Measurements from ENCODE around the gene TNFRSF25. TPM values are rescaled to one million over a fixed set of nuclear protein-coding genes. Genes with fewer than 3 reads are reported as not detected.

TNFRSF25 gene
- total and polyA plus RNA-seq, 10 of the 15 experiments (the other 5 are each of a cell fraction or from before 2014, with no cell fraction given), result 0.23 to 8.6 (median 0.46) TPM; not detected in 5

DNA sequence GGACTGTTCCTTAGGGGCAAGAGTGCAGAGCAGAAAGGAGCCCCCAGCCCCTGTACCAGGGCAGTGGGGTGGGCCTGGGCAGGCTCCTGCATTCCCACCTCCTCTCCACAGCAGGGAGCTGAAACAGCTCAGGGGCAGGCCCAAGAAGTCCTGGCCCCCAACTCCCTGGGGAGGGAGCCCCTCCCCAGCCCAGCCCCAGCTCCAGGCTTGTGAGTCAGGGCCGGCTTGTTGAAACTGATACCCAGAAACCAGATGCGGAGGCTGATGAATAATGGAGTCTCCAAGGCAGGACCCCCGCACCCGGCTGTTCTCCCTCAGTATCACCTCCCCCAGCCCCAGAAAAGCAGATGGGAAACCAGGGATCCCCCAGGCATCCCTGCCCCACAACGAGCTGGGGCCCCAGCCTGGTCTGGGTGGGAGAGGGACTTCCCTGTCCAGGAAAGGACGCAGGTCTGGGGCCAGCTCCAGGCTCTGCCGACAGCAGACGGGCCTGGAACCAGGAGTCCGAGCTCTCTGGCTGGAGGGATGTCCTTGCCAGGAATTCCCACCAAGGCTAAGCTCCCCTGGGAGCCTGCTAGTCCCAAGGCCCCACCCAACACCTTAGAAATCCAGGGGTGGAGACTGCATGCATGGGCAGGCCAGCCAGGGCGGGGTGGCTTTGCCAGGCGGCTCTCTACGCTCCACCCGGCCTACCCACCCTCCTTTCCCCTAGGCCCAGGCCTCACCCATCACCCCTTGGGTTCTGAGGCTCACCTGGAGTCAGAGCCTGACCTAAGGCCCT, 22.8 kb upstream of the TNFRSF25 start:
- Histone ChIP-seq H3K9me3 (replicated peaks; ENCODE audit: control insufficient read depth, insufficient read depth, low read length) (no peaks in the 10 kb centered on the region), H3K4me1 (ENCODE audit: control insufficient read depth, insufficient read depth, low read length) (no peaks in the 10 kb centered on the region), H3K4me3 (no peak overlapping the region), H2AFZ (ENCODE audit: control insufficient read depth, low read depth, low read length) (no peak overlapping the region), H3K4me2 (ENCODE audit: control insufficient read depth, insufficient read depth) (no peak overlapping the region), H3K27me3 (replicated peaks in 1 of 2; ENCODE audit: control insufficient read depth in 2 of 2, insufficient read depth in 2 of 2, low read length in 1 of 2) (peaks cover 2 to 3% of the 10 kb centered on the region in 2 experiments; a peak in 3 of 4 replicates), H3K9ac (ENCODE audit: control insufficient read depth, insufficient read depth, low read length) (no peak overlapping the region), H4K20me1 (ENCODE audit: control insufficient read depth, insufficient read depth) (peaks cover 2% of the 10 kb centered on the region; the same call in 1 of the 2 replicates), H3K27ac (ENCODE audit: control insufficient read depth, insufficient read depth) (no peak overlapping the region), H3K79me2 (ENCODE audit: control insufficient read depth, insufficient read depth, low read length) (no peaks in the 10 kb centered on the region), H3K36me3 (ENCODE audit: control insufficient read depth in 2 of 2, insufficient read depth in 2 of 2, low read length in 1 of 2) (no peaks in the 10 kb centered on the region)
- ChIA-PET SMC1A (ENCODE audit: uncharacterized antibody, unreplicated experiment) (interaction anchor here (0.6 kb wide), 1 partner anchor 156 kb away, joined by 3 read pairs; no protein-coding TSS in a partner anchor), CTCF (interaction anchor here (0.6 to 4.9 kb wide), 12 partner anchors 9 to 157 kb away, joined by 3 to 25 read pairs (median 5); partner anchors contain the start of gene ZBTB48), POLR2A (interaction anchor here (0.6 kb wide), 1 partner anchor 9 kb away, joined by 5 read pairs; no protein-coding TSS in a partner anchor), RAD21 (ENCODE audit: unreplicated experiment) (interaction anchor here (1.4 kb wide), 1 partner anchor 95 kb away, joined by 3 read pairs; no protein-coding TSS in a partner anchor)
- no TSS peak for BruUV-seq (replicated peaks)
- DNase-seq (ENCODE audit: low read depth, low spot score), result no peak
- in situ Hi-C loops (cut with MboI), result loop anchor here (25.0 kb wide), 1 partner anchor 724 kb away; no protein-coding TSS in a partner anchor
- WGBS (ENCODE audit: insufficient coverage, insufficient replicate concordance, low lambda C conversion rate, missing lambda C conversion rate), result 22% methylated on average over 12 of the region's 13 CpGs
- ATAC-seq, result no peak
- no peak for FAIRE-seq
- TF ChIP-seq RELA (IDR thresholded peaks at IDR 0.05; ENCODE audit: borderline replicate concordance, partially characterized antibody) (no peak), HDGF (IDR thresholded peaks at IDR 0.05) (no peak), KDM1A (IDR thresholded peaks at IDR 0.05; ENCODE audit: borderline replicate concordance) (no peak), ETV6 (conservative IDR thresholded peaks at IDR 0.05 in 1 of 2, IDR thresholded peaks at IDR 0.05 in 1 of 2; ENCODE audit: borderline replicate concordance in 1 of 2, low read depth in 1 of 2) (no peak), PAX5 (IDR thresholded peaks at IDR 0.05; ENCODE audit: borderline replicate concordance, low read depth, low read length) (no peak), ZNF207 (IDR thresholded peaks at IDR 0.05; ENCODE audit: borderline replicate concordance) (no peak), SMAD5 (IDR thresholded peaks at IDR 0.05; ENCODE audit: low read depth) (no peak), SUPT20H (IDR thresholded peaks at IDR 0.05; ENCODE audit: borderline replicate concordance, control insufficient read depth, low read depth, low read length) (no peak), RB1 (IDR thresholded peaks at IDR 0.05; ENCODE audit: borderline replicate concordance) (no peak), NR2C1 (IDR thresholded peaks at IDR 0.05) (no peak), HDAC6 (IDR thresholded peaks at IDR 0.05; ENCODE audit: unreplicated experiment) (no peak), IKZF1 (conservative IDR thresholded peaks at IDR 0.05) (no peak), ZNF217 (IDR thresholded peaks at IDR 0.05) (no peak), RAD21 (IDR thresholded peaks at IDR 0.05; ENCODE audit: insufficient read depth, low read depth, low read length) (no peak)
- TF ChIP-seq, protein P1, sequence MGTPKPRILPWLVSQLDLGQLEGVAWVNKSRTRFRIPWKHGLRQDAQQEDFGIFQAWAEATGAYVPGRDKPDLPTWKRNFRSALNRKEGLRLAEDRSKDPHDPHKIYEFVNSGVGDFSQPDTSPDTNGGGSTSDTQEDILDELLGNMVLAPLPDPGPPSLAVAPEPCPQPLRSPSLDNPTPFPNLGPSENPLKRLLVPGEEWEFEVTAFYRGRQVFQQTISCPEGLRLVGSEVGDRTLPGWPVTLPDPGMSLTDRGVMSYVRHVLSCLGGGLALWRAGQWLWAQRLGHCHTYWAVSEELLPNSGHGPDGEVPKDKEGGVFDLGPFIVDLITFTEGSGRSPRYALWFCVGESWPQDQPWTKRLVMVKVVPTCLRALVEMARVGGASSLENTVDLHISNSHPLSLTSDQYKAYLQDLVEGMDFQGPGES (IDR thresholded peaks at IDR 0.05), result no peak
- TF ChIP-seq, protein P2, sequence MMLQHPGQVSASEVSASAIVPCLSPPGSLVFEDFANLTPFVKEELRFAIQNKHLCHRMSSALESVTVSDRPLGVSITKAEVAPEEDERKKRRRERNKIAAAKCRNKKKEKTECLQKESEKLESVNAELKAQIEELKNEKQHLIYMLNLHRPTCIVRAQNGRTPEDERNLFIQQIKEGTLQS (IDR thresholded peaks at IDR 0.05; ENCODE audit: borderline replicate concordance, extremely low read depth, low read depth, low read length), result no peak
- TF ChIP-seq, protein P3, sequence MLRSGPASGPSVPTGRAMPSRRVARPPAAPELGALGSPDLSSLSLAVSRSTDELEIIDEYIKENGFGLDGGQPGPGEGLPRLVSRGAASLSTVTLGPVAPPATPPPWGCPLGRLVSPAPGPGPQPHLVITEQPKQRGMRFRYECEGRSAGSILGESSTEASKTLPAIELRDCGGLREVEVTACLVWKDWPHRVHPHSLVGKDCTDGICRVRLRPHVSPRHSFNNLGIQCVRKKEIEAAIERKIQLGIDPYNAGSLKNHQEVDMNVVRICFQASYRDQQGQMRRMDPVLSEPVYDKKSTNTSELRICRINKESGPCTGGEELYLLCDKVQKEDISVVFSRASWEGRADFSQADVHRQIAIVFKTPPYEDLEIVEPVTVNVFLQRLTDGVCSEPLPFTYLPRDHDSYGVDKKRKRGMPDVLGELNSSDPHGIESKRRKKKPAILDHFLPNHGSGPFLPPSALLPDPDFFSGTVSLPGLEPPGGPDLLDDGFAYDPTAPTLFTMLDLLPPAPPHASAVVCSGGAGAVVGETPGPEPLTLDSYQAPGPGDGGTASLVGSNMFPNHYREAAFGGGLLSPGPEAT (IDR thresholded peaks at IDR 0.05; ENCODE audit: low read depth), result no peak
- TF ChIP-seq, protein P4, sequence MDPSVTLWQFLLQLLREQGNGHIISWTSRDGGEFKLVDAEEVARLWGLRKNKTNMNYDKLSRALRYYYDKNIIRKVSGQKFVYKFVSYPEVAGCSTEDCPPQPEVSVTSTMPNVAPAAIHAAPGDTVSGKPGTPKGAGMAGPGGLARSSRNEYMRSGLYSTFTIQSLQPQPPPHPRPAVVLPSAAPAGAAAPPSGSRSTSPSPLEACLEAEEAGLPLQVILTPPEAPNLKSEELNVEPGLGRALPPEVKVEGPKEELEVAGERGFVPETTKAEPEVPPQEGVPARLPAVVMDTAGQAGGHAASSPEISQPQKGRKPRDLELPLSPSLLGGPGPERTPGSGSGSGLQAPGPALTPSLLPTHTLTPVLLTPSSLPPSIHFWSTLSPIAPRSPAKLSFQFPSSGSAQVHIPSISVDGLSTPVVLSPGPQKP (IDR thresholded peaks at IDR 0.05; ENCODE audit: low read depth, low read length), result no peak
- intact Hi-C loops (cut with micrococcal nuclease; ENCODE audit: unreplicated experiment), result no loop called here
